Left ventricle myocardium superior (tissue), 1 donor: ENCODE measurements around the gene CLEC3B. TPM values are rescaled to one million over a fixed set of nuclear protein-coding genes. Genes with fewer than 3 reads are reported as not detected.

Experiments used
- ATAC-seq: fragments of 200-7000 bp; cut with Tn5 transposase; one replicate; pipeline ENCODE4 v1.9.1; 2020; ENCODE audit warnings: mild to moderate bottlenecking, moderate library complexity
- DNase-seq: peaks from one replicate; pipeline ENCODE4 v3.0.0-alpha.2; 2020
- intact Hi-C: fragments of 100-400 bp; cut with micrococcal nuclease; formaldehyde crosslinking; loops from one replicate; pipeline ENCODE4 v1.11.0; 2022
- total RNA-seq: library from RNA; stranded (reverse); fragmentation: NEBNext Ultra II Directional; extraction: Animal tissue kit (Norgen Biotek cat#: 25700); gene quantifications from one replicate; pipeline ENCODE4 v1.2.1, GENCODE V29; 2021
- donor health status: DM: no; HTN: yes; CAD: no; lungs with severe emphysema.

The CLEC3B gene
- total RNA-seq, 1 donor from 2014 or later: 68.0 TPM

DNA sequence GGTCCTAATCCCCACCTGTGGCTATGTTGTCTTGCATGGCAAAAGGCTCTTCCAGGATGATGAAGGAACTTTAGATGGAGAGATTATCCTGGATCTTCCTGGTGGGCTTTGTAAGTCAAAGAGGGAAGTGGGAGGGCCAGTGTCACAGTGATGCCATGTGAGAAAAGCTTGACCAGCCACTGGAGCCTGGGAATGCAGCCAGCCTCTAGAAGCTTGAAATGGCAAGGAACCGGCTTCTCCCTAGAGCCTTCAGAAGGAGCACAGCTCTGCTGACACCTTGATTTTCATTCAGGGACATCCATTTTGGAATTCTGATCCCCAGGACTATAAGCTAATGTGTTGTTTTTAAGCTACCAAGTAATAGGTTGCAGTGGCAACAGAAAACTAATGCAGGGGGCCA is 58.3 kb downstream of the CLEC3B start:
- intact Hi-C loops: no loop called here
- DNase-seq: no peak
- ATAC-seq: no peak

DNA sequence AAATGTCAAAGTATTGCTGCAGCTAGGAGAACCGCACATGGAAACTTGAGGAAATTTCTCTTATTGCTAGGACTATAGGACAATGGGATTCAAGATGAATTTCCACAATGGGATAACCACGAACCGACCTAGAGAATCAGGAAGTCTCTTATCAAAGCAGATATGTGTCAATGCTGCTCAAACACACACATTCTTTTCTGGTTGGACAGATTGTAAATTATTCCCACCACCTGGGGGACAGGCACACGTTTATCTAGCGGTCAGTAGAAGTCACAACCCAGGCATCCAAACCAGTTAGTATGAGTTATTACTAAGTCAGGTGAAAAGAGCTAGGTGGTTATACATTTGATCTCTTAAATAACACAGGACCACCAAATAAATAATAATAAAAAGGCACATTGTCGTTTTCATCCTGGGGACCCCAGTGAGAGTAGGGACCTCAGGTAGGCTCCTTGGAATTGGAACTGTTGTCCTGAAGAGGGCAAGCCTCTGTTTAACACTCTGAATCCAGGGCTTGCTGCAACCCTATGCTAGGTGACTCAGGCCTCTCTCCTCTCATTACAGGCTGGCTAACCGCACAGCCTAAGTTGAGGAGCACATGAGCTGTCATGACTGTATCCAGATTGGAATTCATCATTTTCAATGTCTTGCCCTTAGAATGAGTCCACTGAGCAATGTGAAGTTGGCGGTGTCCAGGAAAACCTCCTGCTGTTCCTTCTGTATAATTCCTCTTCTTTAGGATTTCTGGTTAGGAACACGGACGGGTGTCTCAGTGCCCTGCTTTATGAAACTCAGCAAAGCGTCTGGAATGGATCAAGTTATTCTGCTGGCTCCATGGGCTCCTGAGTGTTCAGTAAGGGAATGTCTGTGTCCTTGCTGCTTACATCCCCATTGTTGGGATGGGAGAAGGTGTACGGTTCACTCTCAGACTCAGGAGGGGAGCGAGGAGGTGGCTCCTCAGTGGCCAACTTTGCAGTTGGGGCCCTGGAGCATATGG is 59.0 kb downstream of the CLEC3B start:
- DNase-seq: no peak
- ATAC-seq: no peak
- intact Hi-C loops: no loop called here

Other genes with a start within 250 kb of the CLEC3B start
- 10.0 TPM for gene TMEM42, start 164.4 kb upstream of the CLEC3B start, total RNA-seq
- gene TGM4, start 151.7 kb upstream of the CLEC3B start, total RNA-seq: not detected
- 39.1 TPM for gene ZDHHC3, start 50.1 kb upstream of the CLEC3B start, total RNA-seq
- gene EXOSC7, start 50.1 kb upstream of the CLEC3B start, total RNA-seq: 25.0 TPM
- 0.30 TPM for gene CDCP1, start 120.1 kb downstream of the CLEC3B start, total RNA-seq
- gene TMEM158, start 200.0 kb downstream of the CLEC3B start, total RNA-seq: 0.82 TPM